Transverse colon (tissue), 4 donors: ENCODE results near the gene PIGV.

Experiments
- POLR2A ChIP-seq: fragments of 450-650 bp; IDR thresholded peaks from one replicate; pipeline ENCODE4 v1.6.1; 2016; ENCODE audit warnings: antibody characterized with exemption, mild to moderate bottlenecking, moderate library complexity
- POLR2AphosphoS5 ChIP-seq, 3 donors: sonication (generic); formaldehyde crosslinking; IDR thresholded peaks; one replicate each; pipeline ENCODE4 v1.6.1; 2016; ENCODE audit warnings: antibody characterized with exemption in 3 of 3
- TF ChIP-seq, protein P1 (sequence below), 5 experiments: fragments of 200-600 bp in 3 of 5; fragments of 450-650 bp in 2 of 5; sonication (generic) in 3 of 5; IDR thresholded peaks; 1 replicate in 2 of 5; 2 replicates in 3 of 5; pipeline ENCODE4 v1.5.1; 2016 to 2017; ENCODE audit warnings: antibody characterized with exemption in 5 of 5, inconsistent platforms in 3 of 5, mild to moderate bottlenecking in 2 of 5, moderate library complexity in 1 of 5

DNA sequence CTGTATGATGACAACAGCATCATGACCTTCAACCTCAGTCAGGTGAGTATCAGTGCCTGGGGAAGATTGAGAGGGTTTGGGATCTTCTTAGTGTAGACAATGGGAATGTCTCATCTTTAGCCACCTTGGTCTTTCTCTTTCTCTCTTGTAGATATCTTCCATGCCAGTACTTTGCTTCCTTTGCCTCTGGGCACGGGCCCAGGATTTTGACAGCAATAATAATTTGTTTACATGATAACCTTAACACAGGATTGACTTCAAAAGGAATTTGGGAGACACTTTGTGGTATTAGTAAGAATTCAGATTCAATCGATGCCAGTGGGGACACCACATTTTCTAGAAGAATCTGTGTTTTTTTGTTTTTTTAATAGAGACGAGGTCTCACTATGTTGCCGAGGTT, 12.1 kb upstream of the PIGV start:
- TF ChIP-seq POLR2A (no peak), POLR2AphosphoS5 (IDR thresholded peaks at IDR 0.05) (no peak)
- TF ChIP-seq, protein P1, sequence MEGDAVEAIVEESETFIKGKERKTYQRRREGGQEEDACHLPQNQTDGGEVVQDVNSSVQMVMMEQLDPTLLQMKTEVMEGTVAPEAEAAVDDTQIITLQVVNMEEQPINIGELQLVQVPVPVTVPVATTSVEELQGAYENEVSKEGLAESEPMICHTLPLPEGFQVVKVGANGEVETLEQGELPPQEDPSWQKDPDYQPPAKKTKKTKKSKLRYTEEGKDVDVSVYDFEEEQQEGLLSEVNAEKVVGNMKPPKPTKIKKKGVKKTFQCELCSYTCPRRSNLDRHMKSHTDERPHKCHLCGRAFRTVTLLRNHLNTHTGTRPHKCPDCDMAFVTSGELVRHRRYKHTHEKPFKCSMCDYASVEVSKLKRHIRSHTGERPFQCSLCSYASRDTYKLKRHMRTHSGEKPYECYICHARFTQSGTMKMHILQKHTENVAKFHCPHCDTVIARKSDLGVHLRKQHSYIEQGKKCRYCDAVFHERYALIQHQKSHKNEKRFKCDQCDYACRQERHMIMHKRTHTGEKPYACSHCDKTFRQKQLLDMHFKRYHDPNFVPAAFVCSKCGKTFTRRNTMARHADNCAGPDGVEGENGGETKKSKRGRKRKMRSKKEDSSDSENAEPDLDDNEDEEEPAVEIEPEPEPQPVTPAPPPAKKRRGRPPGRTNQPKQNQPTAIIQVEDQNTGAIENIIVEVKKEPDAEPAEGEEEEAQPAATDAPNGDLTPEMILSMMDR (IDR thresholded peaks at IDR 0.05), result no peak
